NCI-H146 treated with DMSO at 0.1 percent for 48 hours (cell line): Measurements from ENCODE around the gene TNS1.

Experiments
- DNase-seq: peaks from one replicate; lab custom pipeline; 2025; ENCODE audit not compliant: unreplicated experiment; lab: John Stamatoyannopoulos, UW

Gene TNS1

GRCh38 chr2:217981084-217981730 lies 21.6 kb downstream of the TNS1 start:
- DNase-seq = no peak

GRCh38 chr2:217980591-217980990 lies 22.2 kb downstream of the TNS1 start:
- no peak for DNase-seq

- DNase-seq = no peak
Observed at GRCh38 chr2:217980036-217980435, 22.8 kb downstream of the TNS1 start.

GRCh38 chr2:217979151-217979811 lies 23.5 kb downstream of the TNS1 start:
- no peak for DNase-seq

- no peak for DNase-seq
Observed at GRCh38 chr2:217978536-217979150, 24.2 kb downstream of the TNS1 start.

- DNase-seq = no peak
Observed at GRCh38 chr2:217977840-217978535, 24.8 kb downstream of the TNS1 start.

- no peak for DNase-seq
Observed at GRCh38 chr2:217976301-217976700, 26.5 kb downstream of the TNS1 start.

GRCh38 chr2:217975626-217976025 lies 27.2 kb downstream of the TNS1 start:
- no peak for DNase-seq

- no peak for DNase-seq
Observed at GRCh38 chr2:217974389-217975005, 28.3 kb downstream of the TNS1 start.

GRCh38 chr2:217973008-217973787 lies 29.6 kb downstream of the TNS1 start:
- DNase-seq = no peak

GRCh38 chr2:217972490-217972889 lies 30.3 kb downstream of the TNS1 start:
- no peak for DNase-seq

GRCh38 chr2:217972037-217972436 lies 30.8 kb downstream of the TNS1 start:
- DNase-seq = no peak

GRCh38 chr2:217971166-217971565 lies 31.6 kb downstream of the TNS1 start:
- DNase-seq = no peak

- no peak for DNase-seq
Observed at GRCh38 chr2:217970206-217970605, 32.6 kb downstream of the TNS1 start.

GRCh38 chr2:217969588-217969987 lies 33.2 kb downstream of the TNS1 start:
- DNase-seq = no peak

- no peak for DNase-seq
Observed at GRCh38 chr2:217968023-217968422, 34.8 kb downstream of the TNS1 start.

GRCh38 chr2:217966423-217967070 lies 36.2 kb downstream of the TNS1 start:
- no peak for DNase-seq

- DNase-seq = no peak
Observed at GRCh38 chr2:217964275-217965161, 38.3 kb downstream of the TNS1 start.

- DNase-seq = no peak
Observed at GRCh38 chr2:217960351-217960750, 42.4 kb downstream of the TNS1 start.
